GM10847 (cell line): ENCODE measurements around the gene MTR.

Experiments used
- POLR2A ChIP-seq: IDR thresholded peaks from 2 replicates; pipeline ENCODE4 v1.6.1; 2011; ENCODE audit not compliant: insufficient read length; ENCODE audit errors: extremely low read depth

MTR gene

GRCh38 chr1:236762410-236762809 lies 32.7 kb upstream of the MTR start:
- TF ChIP-seq POLR2A = no peak

- TF ChIP-seq POLR2A = no peak
These were observed 29.3 kb upstream of the MTR start for GRCh38 chr1:236765831-236766230.

- no peak for TF ChIP-seq POLR2A
These were observed 28.6 kb upstream of the MTR start for GRCh38 chr1:236766506-236766905.

GRCh38 chr1:236767276-236767675 lies 27.8 kb upstream of the MTR start:
- TF ChIP-seq POLR2A = no peak

GRCh38 chr1:236768601-236769000 lies 26.5 kb upstream of the MTR start:
- no peak for TF ChIP-seq POLR2A

GRCh38 chr1:236773919-236774318 lies 21.2 kb upstream of the MTR start:
- TF ChIP-seq POLR2A = no peak

GRCh38 chr1:236774926-236775325 lies 20.2 kb upstream of the MTR start:
- no peak for TF ChIP-seq POLR2A

GRCh38 chr1:236779312-236779711 lies 15.8 kb upstream of the MTR start:
- TF ChIP-seq POLR2A = no peak

GRCh38 chr1:236785477-236785876 lies 9.6 kb upstream of the MTR start:
- no peak for TF ChIP-seq POLR2A

- TF ChIP-seq POLR2A = no peak
These were observed 8.6 kb upstream of the MTR start for GRCh38 chr1:236786453-236786852.

GRCh38 chr1:236794585-236795034 lies 482 bp upstream of the MTR start:
- TF ChIP-seq POLR2A = no peak

- TF ChIP-seq POLR2A = no peak
These were observed 920 bp downstream of the MTR start for GRCh38 chr1:236795757-236796667.

- TF ChIP-seq POLR2A = no peak
These were observed 3.9 kb downstream of the MTR start for GRCh38 chr1:236799001-236799400.

- no peak for TF ChIP-seq POLR2A
These were observed 5.0 kb downstream of the MTR start for GRCh38 chr1:236800002-236800620.

- TF ChIP-seq POLR2A = no peak
These were observed 5.5 kb downstream of the MTR start for GRCh38 chr1:236800623-236801022.

- no peak for TF ChIP-seq POLR2A
These were observed 7.2 kb downstream of the MTR start for GRCh38 chr1:236802264-236802663.
